HG03469 (cell line): ENCODE data around the gene SUSD6.

Source experiments
- ATAC-seq: cut with Tn5 transposase; IDR thresholded peaks from one replicate; pipeline ENCODE4 v1.9.1; 2021; ENCODE audit warnings: mild to moderate bottlenecking, moderate library complexity, moderate number of reproducible peaks; ENCODE audit not compliant: unreplicated experiment

SUSD6 gene, protein sequence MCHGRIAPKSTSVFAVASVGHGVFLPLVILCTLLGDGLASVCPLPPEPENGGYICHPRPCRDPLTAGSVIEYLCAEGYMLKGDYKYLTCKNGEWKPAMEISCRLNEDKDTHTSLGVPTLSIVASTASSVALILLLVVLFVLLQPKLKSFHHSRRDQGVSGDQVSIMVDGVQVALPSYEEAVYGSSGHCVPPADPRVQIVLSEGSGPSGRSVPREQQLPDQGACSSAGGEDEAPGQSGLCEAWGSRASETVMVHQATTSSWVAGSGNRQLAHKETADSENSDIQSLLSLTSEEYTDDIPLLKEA

DNA sequence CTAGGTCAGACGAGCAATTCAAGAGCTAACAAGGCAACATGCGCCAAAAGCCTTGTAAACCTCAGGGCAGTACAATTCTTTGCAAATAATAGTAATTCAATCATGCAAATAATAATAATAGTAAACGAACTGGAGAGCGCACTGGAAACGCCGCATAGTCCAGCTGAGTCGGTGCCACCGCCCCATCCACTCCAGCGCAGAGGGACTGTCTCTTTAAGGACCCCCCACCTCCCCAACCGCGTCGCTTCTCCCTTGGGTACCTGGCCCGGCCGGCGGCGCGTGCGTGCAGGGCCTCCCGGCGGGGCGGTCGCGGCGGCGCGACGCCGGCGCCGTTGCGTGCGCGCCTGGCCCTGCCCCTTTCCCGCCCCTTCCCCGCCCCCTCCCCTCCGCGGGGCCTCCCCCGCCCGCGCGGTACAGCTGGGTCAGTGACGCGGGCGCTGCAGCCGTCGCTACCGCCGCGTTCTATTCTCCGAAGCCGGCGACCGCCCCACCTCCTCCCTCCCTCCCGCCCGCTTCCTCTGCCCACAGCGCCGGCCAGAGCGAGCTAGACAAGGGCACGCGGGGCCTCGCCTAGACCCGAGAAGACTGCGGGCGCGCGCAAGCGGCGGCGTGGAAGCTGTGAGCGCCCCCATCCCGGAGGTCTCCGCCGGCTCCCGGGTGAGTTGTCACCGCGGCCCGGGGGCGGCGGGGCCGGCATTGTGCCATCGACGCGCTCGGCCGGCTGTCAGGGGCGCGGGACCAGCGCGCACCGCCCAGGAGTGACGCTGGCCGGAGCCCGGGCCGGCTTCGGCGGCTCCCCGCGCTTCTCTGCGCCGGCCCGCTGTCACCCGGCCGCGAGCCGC lies at the start of gene SUSD6:
SUSD6 (plus strand) TSS at position 425 of the 842 bp plus-strand sequence. CDS start 46,997 bp downstream, outside the sequence.
- ATAC-seq = no peak

DNA sequence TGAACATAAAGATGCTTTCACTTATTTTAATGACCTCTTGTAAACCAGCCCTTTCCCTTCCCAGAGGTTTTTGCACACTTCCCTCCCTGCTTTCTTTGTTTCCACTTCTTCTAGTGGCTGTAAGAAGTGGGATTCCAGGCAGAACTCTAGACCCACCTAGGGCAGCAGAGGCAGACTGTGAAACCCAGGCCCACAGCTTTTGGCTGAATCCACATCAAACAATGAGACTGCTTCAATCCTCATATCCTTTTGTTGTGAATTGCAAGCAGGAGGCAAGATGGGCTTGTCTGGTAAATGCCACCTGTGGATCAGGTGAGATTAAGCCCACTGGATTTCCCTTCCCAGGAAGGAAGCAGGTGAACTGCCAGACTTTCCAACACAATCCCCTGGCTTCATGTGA lies 49.5 kb upstream of the SUSD6 start:
- ATAC-seq = no peak

DNA sequence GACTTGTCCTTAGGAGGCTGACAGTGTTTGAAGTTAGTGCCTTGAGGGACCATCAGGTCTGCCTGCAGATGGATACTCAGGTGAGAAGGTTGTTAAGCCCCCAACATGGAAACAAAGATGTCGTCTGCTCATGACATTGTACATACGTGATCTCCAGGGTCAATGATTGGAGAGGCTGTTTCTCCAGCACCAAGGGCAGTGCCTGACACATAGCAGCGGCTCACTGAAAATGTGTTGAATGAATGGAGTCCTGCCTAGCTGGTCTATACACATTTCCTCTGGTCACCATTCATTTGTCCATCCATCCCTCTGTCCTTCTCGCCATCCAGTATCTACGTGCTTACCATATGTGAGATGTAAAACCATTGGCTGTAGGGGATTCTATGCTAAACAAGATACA lies 43.8 kb upstream of the SUSD6 start:
- ATAC-seq = no peak

DNA sequence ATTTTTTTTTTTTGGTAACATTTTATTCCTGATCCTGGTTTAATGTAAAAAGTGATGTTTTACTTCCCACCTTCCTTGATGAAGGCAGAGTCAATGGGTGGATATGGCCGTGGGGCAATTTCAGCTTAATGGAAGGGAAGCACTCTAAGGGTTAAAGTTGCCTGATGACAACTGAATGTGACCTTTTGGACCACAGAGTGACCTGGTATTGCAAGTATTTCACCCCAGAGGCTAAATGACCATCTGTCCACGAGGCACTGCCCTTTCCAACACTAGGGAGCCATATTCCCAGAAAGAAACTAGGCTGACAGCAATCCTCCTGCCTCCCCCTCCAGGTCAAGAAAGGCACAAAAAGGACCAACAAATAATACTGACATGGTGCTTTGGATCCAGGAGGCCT lies 41.5 kb upstream of the SUSD6 start:
- ATAC-seq = no peak

DNA sequence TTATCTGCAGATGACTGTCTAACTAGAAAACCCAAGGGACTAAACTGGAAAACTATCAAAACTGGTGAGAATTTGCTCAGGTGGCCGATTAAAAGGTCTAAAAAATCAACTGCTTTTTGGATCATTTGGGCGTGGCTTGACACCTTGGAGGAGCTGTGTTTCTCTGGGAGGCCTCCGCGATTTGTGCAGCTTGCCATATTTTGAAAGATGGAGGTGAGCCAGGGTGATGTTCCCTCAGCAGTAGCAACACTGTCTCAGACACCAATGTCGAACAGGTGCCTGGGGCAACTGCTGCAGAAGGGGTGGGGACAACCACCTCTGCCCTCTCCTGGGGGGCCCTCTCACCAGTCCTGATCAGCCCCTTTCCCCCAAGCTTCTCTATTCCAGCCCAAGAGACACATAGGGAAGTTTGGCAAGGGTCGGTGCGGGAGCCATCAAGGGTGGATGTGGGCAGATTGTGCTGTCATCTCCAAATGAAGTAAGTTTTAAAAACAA lies 40.5 kb upstream of the SUSD6 start:
- no peak for ATAC-seq

DNA sequence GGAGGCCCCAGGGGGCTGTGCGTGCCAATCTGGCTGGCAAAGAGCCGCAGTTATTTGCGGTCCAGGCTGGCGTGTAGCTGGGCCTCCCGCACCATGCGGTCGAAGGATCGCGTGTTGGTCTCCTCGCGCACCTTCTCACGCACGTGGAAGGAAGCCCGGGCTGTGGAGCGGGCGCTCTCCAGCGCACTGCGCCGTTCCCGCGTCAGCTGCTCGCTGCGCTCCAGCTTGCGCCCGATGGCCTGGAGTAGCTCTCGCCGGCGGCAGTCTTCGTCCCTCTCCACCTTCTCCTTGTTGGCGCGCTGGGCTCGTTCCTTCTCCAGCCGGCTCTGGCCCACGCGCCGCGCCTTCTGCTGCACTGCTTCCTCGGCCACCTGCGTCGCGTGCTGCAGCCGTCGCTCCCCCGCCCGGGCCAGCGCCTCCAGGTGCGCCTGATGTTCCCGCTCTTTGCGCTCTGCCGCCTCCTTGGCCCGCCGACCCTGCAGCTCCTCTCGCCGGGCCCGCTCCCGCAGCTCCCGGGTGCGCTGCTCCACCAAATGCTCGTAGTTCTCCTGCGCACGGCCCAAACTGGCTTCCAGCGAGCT lies 39.9 kb upstream of the SUSD6 start:
- no peak for ATAC-seq

DNA sequence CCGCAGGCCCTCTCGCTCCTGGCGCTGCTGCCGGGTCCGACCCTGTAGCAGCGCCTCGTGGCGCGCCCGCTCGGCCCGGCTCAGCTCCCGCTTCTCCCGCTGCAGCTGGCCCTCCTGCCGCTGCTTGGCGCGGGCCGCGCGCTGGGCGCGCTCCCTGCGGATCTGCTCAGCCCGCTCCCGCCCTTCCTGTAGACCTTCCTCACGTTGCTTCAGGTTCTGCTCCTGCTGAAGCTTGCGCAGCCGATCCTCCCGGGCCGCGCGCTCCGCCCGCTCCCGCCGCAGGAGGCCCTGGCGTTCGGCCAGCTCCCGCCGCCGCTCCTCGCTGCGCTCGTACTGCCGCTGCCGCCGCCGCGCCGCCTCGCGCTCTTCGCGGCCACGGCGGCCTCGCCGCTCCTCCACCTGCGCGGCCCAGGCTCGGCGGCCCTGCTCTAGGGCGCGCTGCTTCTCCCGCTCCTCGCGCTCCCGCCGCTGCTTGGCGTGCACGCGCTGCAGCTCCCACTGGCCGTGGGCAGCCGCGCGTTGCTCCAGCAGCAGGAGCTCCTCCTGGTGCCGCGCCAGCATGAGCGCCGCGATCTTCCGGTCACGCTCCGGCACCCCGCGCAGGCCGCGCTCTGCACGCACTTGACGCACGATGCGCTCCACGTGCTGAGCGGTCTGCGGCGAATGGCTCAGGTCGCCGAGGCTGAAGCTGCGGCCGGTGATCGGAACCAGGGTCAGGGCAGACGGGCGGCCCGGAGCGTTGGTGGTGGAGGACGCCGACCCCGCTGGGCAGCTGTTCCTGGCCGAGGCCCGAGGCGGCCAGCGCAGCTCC lies 39.2 kb upstream of the SUSD6 start:
- no peak for ATAC-seq

DNA sequence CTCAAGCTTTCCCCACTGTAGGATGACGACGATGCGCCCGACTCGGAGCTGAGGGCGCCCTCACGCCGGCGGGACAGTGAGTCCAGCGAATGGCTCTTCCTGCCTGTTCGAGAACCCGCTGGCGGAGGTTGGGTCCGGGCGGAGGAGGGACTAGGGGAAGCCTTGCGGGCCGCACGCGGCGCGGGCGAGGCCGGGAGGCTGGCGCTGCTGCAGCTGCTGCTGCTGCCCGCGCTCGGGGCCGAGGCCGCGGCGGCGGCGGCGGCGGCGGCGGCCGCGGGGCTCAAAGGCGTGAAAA lies 38.6 kb upstream of the SUSD6 start:
- no peak for ATAC-seq

DNA sequence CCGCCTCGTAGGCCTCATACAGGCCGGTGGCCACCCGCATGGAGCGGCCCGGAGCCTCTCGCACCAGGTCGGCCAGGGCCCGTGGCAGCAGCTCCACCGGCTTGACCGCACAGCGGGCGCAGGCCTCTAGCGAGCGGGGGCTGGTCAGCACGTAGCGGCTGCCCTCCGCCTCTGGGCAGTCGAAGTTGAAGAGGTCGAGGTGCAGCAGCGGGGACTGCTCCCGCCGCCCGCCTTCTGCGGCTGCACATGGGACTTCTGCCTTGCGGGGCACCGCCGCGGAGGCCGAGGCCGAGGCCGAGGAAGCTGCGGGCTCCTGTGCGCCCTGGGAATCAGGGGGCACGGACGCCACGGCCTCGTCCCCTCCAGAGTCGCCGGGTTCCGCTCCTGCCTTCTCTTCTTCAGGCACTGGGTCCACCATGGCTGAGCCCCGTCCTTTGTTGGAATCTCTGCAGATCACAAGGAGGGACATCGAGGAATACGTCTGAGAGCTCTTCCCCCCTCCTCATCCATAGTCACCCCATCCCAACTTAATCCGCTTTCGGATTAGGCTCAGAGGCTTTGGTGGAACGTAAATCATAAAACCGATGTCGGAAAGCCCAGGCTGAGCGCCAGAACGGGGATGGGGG lies 38.1 kb upstream of the SUSD6 start:
- no peak for ATAC-seq

DNA sequence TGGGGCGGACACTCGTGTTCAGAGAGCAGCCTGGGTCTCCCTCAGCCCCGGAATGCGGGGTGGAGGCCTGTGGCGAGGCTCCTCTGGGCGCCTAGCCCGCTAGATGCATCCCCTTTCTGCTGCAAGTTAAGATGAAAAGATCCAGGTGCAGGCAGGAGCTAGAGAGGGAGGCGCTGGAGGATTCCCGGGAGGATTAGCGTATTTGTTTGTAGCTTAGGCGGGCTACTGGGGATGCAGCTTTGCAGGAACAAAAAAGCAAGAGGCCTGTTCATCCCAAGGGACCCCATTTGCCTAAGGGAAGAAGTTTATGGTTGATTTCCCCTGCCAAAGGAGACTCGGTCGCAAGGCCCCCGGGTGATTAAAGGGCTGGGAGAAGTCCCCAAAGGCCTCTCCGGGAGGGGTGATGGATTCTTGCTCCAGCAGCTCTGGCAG lies 37.5 kb upstream of the SUSD6 start:
- no peak for ATAC-seq

DNA sequence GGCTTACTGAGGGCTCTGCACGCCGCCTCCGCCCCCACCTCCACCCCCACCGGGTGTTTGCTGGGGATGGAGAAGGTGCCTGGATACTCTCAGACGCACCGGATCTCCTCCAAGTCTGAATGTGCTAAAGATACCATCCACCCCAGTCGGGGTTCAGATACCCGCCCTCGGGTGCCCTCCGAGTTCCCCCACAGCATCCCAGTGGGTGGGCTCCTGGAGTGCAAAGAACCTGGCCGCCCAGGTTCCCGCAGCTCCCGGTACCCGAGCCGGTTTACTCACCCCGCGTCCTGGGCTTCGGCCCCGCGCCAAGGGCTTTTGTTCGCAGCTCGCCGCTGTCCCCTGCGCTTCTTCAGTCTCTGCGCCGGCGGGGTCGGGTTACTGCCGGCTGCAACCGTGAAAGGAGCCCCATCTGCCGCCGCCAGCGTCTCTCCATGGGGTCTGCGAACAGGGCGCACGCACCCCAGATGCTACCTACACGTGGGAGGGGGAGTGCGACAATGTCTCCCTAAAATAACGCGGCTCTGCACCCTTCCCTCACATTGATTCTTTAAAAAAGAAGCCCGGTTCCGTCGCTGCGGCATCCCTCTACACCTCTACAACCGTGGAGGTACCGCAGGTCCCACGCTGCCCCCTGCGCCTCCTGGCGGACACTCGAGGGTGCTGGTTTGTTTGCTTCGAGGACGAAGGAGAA lies 37.0 kb upstream of the SUSD6 start, which contains the start of gene CCDC177:
CCDC177 (minus strand) TSS at position 609 of the 691 bp plus-strand sequence. CDS start 1,249 bp downstream, outside the sequence.
- no peak for ATAC-seq

DNA sequence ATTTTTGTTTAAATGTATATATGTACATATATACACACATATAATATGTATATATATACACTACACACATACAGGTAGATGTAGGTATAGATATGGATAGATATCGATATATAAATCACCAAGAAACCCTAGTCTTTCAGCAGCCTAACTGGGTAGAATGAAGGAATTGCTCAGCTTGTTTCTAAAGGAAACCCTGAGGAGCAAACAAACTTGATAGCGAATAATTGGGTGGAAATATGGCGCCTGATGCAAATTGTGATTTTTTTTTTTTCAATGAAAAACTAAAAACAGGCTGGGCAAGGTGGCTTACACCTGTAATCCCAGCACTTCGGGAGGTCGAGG lies 36.5 kb upstream of the SUSD6 start:
- no peak for ATAC-seq

DNA sequence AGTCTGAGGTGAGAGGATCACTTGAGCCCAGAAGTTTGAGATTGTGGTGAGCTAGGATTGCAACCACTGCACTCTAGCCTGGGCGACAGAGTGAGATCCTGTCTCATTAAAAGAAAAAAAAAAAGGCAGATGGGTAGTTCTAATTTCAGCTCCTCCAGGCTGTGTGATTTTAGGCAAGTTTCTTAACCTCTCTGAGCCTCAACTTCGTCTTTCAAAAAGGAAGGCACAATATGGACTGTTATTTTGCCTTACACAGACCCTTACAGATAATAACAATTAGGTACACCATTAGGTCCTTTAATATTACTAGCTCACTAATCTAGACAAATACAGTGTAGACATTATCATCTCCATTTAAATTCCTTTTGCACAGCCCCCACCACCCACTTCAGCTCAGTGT lies 31.9 kb upstream of the SUSD6 start:
- no peak for ATAC-seq

DNA sequence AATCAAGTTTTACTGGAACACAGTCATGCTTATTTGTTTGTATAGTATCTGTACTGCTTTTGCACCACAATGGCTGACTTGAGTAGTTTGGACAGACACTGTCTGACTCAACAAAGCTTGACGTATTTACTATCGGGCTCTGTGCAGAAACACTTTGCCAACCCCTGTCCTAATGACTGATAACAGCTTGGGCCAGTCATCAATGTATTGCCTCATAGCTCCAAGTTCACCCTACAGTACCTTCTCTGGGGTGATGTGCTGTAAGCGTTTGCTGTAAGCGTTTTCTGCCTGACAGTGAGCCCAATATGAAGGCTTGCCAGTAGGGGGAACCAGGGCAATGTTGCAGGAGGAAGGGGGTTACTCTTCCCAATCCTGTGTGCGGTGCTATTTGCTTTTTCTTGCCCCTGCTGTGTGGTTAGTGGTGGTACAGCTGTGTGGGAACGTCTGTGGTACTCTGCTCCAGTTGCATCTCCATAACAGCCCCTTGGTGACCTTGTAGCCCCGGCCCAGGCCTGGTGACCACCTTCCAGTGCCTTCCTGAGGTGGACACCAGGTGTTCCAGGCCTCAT lies 31.3 kb upstream of the SUSD6 start:
- ATAC-seq = no peak

DNA sequence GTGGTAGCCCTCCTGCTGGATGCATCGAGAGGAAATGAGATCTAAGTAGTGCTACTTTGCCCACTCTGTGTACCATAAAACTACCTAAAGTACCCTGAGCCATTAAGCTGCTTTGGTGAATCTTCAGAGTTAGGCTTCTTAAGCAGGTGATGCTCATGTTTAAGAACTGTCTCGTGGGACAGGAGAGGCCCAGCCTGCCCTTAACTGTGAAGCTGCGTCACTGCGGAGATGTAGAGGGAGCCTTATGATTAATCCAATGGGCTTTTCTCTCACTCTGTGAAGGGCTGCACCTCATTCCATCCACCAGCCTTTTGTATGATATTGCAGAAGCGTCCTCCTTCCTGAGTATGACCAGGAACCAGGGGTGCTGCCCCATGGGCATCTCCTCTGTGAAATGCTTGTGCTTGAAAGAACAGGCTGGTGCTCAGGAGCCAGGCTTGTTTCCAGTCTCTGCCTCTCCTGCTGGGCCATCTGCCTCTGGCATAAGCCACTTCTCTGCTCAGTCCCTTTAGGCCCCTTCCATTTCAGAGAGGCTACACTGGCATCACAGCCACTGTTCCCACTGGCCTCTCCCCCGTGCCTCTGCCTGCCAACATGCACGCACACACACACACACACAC lies 30.0 kb upstream of the SUSD6 start:
- ATAC-seq = no peak

DNA sequence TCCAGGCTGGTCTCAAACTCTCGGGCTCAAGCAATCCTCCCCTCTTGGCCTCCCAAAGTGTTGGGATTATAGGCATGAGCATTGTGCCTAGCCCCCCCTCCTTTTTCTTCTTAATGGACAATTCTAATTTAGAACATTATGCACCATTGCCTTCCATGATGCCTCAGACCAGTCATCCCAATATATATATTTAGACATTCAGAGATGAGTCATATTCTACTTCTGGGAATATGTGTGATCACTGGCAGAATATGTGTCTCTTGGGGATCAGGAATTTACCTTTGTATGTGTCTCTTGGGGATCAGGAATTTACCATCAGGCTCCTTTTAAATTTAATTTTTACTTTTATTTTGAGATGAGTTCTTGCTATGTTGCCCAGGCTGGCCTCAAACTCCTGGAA lies 29.2 kb upstream of the SUSD6 start:
- no peak for ATAC-seq

DNA sequence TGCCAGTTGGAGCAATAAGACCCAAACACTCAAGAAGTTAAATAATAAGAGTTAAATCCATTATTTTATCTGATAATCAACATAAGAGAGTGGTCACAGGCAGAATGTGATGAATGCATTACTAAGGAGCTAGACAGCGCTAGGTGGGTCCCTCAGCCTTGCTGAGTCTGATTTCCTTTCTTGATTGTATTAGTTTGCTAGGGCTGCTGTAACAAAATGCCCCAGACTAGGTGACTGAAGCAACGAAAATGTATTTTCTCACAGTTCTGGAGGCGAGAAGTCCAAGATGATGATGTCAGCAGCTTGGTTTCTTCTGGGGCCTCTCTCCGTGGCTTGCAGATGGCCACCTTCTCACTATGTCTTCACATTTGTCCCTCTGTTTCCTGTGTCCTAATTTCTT lies 28.6 kb upstream of the SUSD6 start:
- no peak for ATAC-seq

DNA sequence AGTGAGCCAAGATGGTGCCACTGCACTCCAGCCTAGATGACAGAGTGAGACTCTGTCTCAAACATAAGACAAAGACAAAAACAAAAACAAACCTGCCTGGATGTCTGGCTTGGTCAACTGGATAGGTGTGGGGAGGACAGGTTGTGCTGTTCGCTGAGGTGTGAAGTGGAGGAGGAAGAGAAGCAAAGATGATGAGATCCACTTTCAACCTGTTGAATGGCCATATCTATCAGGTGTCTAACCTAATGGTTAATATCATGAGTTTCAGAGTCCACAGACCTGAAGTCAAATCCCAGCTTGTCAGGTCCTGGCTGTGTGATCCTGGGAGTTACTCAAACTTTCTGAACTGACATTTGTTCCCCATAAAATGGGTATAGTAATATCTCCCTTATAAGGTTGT lies 27.0 kb upstream of the SUSD6 start:
- ATAC-seq = no peak

DNA sequence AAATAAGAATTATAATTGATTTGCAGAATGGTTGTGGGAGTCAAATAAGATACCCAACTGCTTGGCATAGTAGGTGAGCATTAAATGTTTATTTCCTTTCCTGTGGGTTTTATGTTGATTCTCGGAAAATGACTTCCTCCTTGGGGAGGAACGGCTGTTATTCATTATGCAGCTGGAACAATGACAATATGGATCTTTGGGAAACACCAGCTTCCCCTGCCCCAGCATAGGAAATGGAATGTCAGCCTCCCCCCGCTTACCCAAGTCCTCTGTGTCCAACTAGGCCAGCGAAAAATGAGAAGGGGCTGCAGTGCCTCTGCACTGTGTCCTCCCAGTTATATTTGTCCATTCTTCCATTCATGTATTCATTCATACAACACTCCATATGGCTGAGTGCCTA lies 25.0 kb upstream of the SUSD6 start:
- no peak for ATAC-seq
